LNCAP (cell line): ENCODE results near the gene NFE2L1.

Experiments used
- TF ChIP-seq, protein P1 (sequence below): fragments of 450-650 bp; IDR thresholded peaks from 2 replicates; pipeline ENCODE4 v1.5.1; 2017; ENCODE audit warnings: mild to moderate bottlenecking

Gene NFE2L1

DNA sequence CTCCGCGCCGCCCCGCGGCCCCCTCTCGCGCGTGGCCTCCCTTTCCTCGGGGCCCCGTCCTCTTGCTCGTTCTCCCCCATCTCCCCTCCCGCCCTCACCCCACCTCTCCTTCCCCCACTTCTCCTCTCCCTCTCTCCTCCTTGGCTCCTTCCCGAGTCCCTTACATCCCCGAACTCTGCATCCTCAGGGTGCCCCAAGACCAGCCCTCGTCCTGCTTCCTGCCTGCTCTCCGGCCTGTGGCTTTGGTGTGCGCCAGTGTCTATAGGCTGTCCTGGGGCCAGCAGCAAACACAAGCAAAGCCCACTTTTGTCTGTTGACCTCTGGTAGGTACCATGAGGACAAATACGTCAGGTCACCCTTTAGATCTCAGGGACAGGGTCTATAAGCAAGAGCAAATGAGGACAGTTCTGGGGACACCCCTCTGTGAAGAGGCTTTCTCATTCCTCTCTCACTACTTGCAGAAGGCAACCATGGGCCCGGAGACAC is 10.3 kb upstream of the NFE2L1 start:
- TF ChIP-seq, protein P1, sequence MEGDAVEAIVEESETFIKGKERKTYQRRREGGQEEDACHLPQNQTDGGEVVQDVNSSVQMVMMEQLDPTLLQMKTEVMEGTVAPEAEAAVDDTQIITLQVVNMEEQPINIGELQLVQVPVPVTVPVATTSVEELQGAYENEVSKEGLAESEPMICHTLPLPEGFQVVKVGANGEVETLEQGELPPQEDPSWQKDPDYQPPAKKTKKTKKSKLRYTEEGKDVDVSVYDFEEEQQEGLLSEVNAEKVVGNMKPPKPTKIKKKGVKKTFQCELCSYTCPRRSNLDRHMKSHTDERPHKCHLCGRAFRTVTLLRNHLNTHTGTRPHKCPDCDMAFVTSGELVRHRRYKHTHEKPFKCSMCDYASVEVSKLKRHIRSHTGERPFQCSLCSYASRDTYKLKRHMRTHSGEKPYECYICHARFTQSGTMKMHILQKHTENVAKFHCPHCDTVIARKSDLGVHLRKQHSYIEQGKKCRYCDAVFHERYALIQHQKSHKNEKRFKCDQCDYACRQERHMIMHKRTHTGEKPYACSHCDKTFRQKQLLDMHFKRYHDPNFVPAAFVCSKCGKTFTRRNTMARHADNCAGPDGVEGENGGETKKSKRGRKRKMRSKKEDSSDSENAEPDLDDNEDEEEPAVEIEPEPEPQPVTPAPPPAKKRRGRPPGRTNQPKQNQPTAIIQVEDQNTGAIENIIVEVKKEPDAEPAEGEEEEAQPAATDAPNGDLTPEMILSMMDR = no peak

DNA sequence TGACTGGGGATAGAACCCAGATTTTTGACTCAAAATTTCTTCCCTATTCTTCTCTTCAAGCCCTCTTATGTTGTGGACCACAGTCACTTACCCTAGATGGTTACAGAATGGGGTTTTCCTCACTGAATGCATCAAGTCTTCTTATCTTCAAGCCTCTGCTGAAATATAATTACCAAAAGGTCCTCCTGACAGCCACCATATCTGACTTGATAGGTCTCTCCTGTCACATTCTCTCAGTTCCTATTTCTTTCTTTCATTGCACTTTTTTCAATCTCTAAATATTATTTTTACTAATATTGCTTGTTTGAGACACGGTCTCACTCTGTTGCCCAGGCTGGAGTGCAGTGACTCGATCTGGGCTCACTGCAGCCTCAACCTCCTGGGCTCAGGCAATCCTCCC is 9.5 kb upstream of the NFE2L1 start:
- TF ChIP-seq, protein P1 = no peak

DNA sequence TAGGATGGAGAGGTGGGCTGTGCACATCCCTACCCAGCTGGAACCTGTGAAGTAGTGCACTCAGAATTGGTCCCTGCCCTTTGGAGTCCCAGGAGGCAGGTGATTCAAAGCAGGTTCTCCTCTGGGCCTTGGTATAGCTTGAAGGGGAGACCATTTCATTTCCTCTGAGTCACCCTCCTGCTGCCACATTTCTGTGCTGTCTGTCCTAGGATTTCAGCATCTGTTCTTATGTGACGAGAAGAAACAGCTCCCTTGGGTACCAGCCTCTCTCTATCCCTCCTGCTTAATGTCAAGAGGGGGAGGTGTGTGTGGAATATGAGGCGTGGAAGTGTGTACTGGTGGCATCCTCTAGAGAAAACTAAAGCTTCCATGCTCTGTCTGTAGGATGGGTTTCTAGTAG is 5.0 kb upstream of the NFE2L1 start:
- TF ChIP-seq, protein P1 = no peak

DNA sequence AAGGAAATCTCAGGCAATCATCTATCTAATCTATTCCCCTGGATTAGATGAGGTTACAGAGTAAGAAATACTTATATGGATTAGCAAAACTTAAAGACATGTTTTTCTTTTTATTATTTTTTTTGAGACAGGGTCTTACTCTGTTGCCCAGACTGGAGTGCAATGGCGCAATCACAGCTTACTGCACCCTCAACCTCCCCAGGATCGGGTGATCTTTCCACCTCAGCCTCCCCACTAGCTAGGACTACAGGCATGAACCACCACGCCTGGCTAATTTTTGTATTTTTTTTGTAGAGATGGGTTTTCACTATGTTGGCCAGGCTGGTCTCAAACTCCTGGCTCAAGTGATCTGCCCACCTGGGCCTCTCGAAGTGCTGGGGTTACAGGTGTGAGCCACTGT is 3.3 kb upstream of the NFE2L1 start:
- TF ChIP-seq, protein P1 = no peak

DNA sequence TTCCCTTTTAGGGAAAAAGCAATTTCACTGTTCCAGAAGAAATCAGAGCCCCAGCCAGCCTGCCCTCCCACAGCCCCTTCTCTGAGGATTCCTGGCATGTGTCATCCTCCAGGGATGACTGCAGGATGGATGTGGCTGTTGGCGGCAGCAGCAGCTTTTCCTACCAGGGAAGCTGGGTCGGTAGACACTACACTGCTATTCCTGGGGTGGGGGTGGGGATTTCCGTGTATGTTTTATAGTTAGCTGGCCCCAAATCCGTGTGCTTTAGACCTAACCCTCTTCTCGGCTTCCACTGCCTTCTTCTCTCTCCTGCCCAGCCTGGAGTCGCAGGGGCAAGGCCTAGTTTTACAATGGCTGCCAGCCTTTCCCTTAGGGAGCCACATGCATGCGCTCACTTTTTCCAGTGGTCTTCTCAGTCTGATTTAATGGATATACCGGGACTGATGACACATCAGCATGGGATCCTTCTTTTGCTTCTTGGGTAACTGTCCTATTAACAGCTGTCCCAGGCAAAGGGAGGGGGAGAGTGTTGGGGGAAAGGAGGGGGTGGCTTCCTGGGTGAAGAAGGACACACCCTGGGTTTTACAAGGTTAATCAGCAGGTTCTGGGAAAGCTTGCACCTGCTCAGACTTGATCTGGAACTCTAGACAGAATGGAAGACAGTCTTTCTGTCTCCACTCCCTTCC is 2.7 kb upstream of the NFE2L1 start:
- TF ChIP-seq, protein P1 = no peak

DNA sequence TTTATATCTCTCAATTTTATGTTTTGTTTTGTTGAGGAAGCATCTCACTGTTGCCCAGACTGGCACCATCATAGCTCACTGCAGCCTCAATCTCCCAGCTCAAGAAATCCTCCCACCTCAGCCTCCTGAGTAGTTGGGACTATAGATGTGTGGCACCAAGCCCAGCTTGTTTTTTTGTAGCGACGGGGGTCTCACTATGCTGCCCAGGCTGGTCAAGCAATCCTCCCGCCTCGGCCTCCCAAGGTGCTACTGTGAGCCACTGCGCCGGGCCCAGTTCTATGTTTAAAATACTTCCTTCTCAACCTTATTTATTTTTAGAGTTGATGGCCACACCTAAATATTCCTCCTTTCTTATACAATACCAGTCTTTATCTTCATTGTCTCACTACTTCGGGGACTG is 1.9 kb upstream of the NFE2L1 start:
- TF ChIP-seq, protein P1 = no peak

DNA sequence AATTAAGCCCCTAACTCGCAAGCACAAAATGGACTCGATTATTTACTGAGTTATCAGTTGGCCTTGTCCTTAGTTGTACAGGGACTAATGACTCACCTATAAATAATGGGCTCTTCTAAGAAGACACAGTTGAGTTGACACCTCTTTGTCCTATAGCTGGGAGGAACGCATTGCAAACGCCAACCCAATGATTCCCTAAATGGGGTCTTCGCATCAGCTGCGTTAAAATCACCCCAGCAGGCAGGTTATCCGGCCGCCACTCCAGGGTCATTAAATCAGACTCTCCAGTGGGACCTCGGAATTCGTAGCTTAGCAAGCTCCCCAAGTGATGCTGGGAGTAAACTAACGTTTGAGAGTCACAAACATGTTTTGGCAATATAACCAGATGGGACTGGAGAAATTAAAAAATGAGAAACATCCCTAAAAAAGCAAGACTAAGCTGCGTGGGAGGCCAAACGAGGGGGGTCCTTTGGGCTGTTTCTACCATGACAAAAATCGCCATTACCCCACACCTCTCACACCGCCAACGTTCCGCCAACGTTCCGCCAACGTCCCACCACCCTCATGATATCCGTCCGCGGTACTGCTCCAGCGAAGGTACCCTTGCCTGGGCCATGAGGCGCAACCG is 932 bp upstream of the NFE2L1 start:
- TF ChIP-seq, protein P1 = no peak
